PFSK-1 (cell line): Measurements from ENCODE around the gene ATF6B.

Source experiments
- FOXP2 ChIP-seq: optimal IDR thresholded peaks from 2 replicates; pipeline ENCODE3; 2011; ENCODE audit warnings: borderline replicate concordance, control low read depth, inconsistent platforms; ENCODE audit not compliant: insufficient read depth; ENCODE audit errors: extremely low read length, extremely low read depth
- POLR2AphosphoS5 ChIP-seq: IDR thresholded peaks from 2 replicates; pipeline ENCODE4 v1.6.1; 2012; ENCODE audit warnings: low read depth, mild to moderate bottlenecking, control low read depth, low read length, moderate library complexity
- SIN3A ChIP-seq: IDR thresholded peaks from 2 replicates; pipeline ENCODE4 v1.6.1; 2012; ENCODE audit warnings: mild to moderate bottlenecking, low read length, moderate library complexity, borderline replicate concordance; ENCODE audit not compliant: insufficient read depth
- TAF1 ChIP-seq: IDR thresholded peaks from 2 replicates; pipeline ENCODE4 v1.6.1; 2012; ENCODE audit warnings: low read length, control low read depth, borderline replicate concordance; ENCODE audit not compliant: insufficient read depth
- TF ChIP-seq, protein P1 (sequence below), 2 experiments: IDR thresholded peaks; 2 replicates each; pipeline versions ENCODE4 v1.6.1 to v1.8.0; 2011 to 2012; ENCODE audit warnings: low read depth in 2 of 2, low read length in 2 of 2, control low read depth in 1 of 2, inconsistent platforms in 1 of 2, mild to moderate bottlenecking in 1 of 2, moderate library complexity in 1 of 2; ENCODE audit not compliant: insufficient read depth in 1 of 2

The ATF6B gene

GRCh38 chr6:32102255-32102654, 25.8 kb downstream of the ATF6B start:
- TF ChIP-seq FOXP2: no peak
- no peak for TF ChIP-seq SIN3A
- TF ChIP-seq, protein P1, sequence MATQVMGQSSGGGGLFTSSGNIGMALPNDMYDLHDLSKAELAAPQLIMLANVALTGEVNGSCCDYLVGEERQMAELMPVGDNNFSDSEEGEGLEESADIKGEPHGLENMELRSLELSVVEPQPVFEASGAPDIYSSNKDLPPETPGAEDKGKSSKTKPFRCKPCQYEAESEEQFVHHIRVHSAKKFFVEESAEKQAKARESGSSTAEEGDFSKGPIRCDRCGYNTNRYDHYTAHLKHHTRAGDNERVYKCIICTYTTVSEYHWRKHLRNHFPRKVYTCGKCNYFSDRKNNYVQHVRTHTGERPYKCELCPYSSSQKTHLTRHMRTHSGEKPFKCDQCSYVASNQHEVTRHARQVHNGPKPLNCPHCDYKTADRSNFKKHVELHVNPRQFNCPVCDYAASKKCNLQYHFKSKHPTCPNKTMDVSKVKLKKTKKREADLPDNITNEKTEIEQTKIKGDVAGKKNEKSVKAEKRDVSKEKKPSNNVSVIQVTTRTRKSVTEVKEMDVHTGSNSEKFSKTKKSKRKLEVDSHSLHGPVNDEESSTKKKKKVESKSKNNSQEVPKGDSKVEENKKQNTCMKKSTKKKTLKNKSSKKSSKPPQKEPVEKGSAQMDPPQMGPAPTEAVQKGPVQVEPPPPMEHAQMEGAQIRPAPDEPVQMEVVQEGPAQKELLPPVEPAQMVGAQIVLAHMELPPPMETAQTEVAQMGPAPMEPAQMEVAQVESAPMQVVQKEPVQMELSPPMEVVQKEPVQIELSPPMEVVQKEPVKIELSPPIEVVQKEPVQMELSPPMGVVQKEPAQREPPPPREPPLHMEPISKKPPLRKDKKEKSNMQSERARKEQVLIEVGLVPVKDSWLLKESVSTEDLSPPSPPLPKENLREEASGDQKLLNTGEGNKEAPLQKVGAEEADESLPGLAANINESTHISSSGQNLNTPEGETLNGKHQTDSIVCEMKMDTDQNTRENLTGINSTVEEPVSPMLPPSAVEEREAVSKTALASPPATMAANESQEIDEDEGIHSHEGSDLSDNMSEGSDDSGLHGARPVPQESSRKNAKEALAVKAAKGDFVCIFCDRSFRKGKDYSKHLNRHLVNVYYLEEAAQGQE (IDR thresholded peaks at IDR 0.05; ENCODE audit: insufficient read depth in 1 of 2, low read depth in 2 of 2, low read length in 2 of 2): no peak
- no peak for TF ChIP-seq POLR2AphosphoS5
- TF ChIP-seq TAF1: no peak

DNA sequence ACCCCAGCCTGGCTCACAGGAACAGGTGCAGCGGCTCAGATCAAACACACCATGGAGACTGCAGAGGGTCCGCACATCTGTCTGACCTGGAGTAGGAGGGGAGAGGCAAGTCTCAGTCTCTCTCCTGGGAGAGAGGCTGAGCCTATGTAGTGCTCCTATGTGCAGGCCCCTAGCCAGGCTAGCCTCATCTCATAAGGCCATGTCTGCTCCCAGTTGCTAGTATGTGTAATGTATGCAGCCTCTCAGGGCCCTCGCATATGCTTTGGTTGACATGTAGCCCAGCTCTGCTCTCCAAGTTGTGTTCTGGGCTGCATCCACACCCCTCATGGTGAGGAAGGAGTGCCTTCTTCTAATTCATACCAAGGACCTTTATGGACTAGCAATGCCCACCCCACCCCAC, 30.7 kb downstream of the ATF6B start:
- no peak for TF ChIP-seq POLR2AphosphoS5

GRCh38 chr6:32096394-32097258, 31.4 kb downstream of the ATF6B start:
- TF ChIP-seq POLR2AphosphoS5 (no peak), FOXP2 (no peak), SIN3A (no peak), TAF1 (no peak)
- TF ChIP-seq, protein P1 (IDR thresholded peaks at IDR 0.05; ENCODE audit: insufficient read depth in 1 of 2, low read depth in 2 of 2, low read length in 2 of 2): no peak

- TF ChIP-seq SIN3A (no peak), POLR2AphosphoS5 (no peak), FOXP2 (no peak), TAF1 (no peak)
- TF ChIP-seq, protein P1 (IDR thresholded peaks at IDR 0.05; ENCODE audit: insufficient read depth in 1 of 2, low read depth in 2 of 2, low read length in 2 of 2): no peak
Observed at GRCh38 chr6:32096087-32096393, 32.0 kb downstream of the ATF6B start.

DNA sequence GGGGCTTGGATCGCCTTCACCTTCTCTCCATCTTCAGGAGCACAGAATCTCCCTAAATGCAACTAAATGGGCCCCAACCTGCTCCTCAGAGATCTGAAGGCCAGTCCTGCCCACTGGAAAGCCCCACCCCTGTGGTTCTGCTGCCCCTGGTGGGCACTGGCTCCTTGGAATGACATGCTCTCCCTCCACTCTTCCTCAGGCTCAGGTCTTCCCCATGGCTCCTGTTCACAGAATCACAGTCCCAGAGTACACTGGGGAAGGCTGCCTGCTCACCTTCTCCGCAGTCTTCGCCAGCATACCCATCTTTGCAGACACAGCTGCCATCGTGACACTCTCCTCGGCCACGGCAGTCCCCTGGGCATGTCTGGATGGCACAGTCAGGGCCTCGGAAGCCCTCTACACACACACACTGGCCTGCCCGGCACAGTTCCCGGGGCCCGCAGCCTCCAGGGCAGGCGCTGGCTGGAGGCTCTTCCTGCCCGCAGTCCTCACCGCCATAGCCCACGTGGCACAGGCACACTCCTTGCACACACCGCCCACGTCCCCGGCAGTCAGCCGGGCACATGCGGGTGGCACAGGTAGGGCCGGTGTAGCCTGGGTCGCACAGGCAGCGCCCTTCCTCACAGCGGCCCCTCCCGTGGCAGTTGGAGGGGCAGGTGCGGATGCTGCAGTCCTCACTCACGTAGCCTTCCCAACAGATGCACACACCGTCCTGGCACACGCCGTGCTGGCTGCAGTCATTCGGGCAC, 32.5 kb downstream of the ATF6B start:
- no peak for TF ChIP-seq POLR2AphosphoS5
- no peak for TF ChIP-seq FOXP2
- no peak for TF ChIP-seq TAF1
- TF ChIP-seq SIN3A: no peak
- TF ChIP-seq, protein P1 (IDR thresholded peaks at IDR 0.05; ENCODE audit: insufficient read depth in 1 of 2, low read depth in 2 of 2, low read length in 2 of 2): no peak
